Endothelial cell of umbilical vein (primary cell): Measurements from ENCODE around the gene NNT.

Experiments used
- GATA2 ChIP-seq: IDR thresholded peaks from 2 replicates; pipeline ENCODE4 v1.7.0; 2011; ENCODE audit warnings: low read depth, mild to moderate bottlenecking, moderate library complexity, mixed read lengths, low read length; ENCODE audit not compliant: insufficient read length, insufficient read depth
- POLR2A ChIP-seq: IDR thresholded peaks from 2 replicates; pipeline ENCODE4 v1.6.1; 2012; ENCODE audit warnings: low read depth, mild to moderate bottlenecking, control low read depth, low read length
- TF ChIP-seq, protein P1 (sequence below), 2 donors: IDR thresholded peaks; 1 replicate in 1 of 2; 2 replicates in 1 of 2; pipeline ENCODE4 v1.5.1; 2011; ENCODE audit warnings: low read length in 2 of 2, mild to moderate bottlenecking in 2 of 2, moderate library complexity in 2 of 2, control low read depth in 1 of 2, inconsistent platforms in 1 of 2, low read depth in 1 of 2; ENCODE audit not compliant: insufficient read depth in 1 of 2; ENCODE audit errors: extremely low read depth in 1 of 2

DNA sequence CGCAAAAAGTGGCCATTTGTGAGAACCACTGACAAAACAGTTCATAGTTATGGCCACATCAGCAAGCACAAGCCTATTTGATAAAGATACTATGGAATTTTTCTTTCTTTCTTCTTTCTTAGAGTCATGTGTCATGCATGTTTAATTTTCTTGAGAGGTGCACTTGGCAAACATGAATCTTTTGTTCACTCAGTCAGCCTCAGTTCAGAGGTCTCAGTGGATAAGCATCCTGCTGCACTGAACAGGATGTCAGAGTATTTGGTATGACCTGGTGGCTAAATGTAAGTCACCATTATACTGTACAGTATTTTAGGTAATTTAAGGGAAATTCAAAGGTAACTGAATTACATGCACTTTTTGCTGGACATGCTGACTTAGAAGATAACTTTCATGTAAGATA is 5.4 kb downstream of the NNT start:
- TF ChIP-seq POLR2A (no peak), GATA2 (no peak)
- TF ChIP-seq, protein P1, sequence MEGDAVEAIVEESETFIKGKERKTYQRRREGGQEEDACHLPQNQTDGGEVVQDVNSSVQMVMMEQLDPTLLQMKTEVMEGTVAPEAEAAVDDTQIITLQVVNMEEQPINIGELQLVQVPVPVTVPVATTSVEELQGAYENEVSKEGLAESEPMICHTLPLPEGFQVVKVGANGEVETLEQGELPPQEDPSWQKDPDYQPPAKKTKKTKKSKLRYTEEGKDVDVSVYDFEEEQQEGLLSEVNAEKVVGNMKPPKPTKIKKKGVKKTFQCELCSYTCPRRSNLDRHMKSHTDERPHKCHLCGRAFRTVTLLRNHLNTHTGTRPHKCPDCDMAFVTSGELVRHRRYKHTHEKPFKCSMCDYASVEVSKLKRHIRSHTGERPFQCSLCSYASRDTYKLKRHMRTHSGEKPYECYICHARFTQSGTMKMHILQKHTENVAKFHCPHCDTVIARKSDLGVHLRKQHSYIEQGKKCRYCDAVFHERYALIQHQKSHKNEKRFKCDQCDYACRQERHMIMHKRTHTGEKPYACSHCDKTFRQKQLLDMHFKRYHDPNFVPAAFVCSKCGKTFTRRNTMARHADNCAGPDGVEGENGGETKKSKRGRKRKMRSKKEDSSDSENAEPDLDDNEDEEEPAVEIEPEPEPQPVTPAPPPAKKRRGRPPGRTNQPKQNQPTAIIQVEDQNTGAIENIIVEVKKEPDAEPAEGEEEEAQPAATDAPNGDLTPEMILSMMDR (IDR thresholded peaks at IDR 0.05; ENCODE audit: extremely low read depth in 1 of 2, insufficient read depth in 1 of 2, low read depth in 1 of 2, low read length in 2 of 2), result no peak
